GM21786 (cell line): ENCODE data around the gene SPATA6.
"Not testable (repeated sequence)": the region's sequence is repeated elsewhere in the genome, so short reads cannot be mapped to it uniquely, and the experiment has no call there.

Source experiments
- ATAC-seq: cut with Tn5 transposase; IDR thresholded peaks from one replicate; pipeline ENCODE4 v1.9.1; 2021; ENCODE audit not compliant: unreplicated experiment

Gene SPATA6

DNA sequence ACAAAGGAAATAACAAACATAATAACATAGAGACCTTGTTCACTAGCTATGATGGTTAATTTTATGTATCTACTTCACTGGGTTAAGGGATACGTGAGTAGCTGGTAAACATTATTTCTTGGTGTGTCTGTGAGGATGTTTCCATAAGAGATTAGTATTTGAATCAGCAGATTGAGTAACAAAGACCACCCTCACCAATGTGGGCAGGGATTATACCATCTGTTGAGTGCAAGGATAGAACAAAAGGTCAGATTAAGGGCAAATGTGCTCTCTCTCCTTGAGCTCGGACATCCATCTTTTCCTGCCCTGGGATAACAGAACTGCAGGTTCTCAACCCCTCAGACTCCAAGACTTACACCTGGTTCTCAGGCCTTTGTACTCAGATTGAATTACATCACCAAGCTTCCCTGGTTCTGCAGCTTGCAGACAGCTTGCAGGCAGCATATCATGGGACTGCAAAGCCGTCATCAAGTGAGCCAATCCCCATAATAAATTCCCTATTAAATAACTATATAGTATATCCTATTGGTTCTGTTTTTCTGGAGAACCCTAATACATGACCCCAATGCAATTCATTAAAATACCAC lies 9.2 kb downstream of the SPATA6 start:
- no peak for ATAC-seq

GRCh38 chr1:48450505-48450904 lies 21.5 kb downstream of the SPATA6 start:
- no peak for ATAC-seq

DNA sequence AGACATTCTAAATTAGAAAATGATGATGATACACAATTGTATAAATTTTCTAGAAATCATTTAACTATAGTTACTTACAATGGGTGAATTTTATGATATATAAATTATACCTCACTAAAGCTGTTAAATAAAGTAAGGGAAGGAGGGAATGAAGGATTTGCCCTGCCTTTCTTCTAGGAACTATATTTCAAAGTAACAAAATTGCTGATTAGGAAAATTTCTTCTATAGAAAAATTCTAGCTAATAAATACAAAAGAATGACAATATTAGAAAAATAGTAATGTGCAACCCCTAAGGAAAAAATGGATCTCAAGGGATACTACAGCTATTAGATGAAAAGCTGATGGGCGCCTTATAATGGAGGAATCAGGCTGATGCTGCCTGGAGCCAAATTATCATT lies 23.1 kb downstream of the SPATA6 start:
- no peak for ATAC-seq

DNA sequence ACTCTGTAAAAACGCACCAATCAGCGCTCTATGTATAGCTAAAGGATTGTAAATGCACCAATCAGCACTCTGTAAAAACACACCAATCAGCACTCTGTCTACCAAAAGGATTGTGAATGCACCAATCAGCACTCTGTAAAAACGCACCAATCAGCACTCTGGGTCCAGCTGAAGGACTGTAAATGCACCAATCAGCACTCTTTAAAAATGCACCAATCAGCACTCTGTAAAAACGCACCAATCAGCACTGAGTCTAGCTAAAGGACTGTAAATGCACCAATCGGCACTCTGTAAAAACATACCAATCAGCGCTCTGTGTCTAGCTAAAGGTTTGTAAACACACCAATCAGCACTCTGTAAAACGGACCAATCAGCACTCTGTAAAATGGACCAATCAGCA lies 27.8 kb downstream of the SPATA6 start:
- not testable (repeated sequence) for ATAC-seq

DNA sequence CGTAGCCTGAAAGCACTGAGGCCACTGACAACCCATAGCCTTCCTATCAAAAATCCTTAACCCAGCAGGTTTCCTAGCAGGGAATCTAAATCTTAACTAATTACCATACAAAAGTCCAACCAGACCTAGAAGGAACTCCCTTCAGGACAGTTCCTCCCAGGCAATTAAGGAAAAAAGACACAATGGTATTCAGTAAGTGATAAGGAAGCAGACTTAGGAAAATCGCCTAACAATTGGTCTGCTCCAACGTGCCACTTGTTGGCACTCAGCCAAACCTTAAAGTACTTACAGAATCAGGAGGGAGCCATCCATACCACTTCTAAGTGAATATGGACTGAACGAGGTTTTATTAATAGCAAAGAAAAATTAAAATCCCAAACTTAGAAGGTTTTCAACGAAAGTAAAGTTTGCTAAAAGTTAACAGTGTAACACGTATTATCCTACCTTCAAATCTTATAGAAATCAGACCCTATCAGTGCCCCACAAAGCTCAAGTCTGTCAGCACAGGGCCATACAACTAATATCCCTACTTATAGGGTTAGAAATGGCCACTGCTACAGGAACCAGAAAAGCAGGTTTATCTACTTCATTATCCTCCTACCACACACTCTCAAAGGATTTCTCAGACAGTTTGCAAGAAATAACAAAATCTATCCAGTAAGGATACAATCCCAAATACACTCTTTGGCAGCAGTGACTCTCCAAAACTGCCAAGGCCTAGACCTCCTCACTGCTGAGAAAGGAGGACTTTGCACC lies 29.0 kb downstream of the SPATA6 start:
- ATAC-seq, result no peak

GRCh38 chr1:48440786-48441185 lies 31.2 kb downstream of the SPATA6 start:
- ATAC-seq, result not testable (repeated sequence)

DNA sequence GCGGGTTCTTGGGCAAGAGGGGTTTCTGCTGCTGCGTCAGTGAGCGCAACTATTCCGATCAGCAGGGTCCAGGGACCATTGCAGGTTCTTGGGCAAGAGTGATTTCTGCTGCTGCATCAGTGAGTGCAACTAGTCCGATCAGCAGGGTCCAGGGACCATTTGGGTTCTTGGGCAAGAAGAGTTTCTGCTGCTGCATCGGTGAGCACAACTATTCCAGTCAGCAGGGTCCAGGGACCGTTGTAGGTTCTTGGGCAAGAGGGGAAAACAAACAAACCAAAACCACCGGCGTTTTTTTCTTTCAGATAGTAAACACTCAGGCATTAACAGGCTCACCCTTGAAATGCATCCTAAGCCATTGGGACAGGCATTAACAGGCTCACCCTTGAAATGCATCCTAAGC lies 32.6 kb downstream of the SPATA6 start:
- no peak for ATAC-seq

GRCh38 chr1:48437379-48437778 lies 34.6 kb downstream of the SPATA6 start:
- not testable (repeated sequence) for ATAC-seq

- ATAC-seq, result not testable (repeated sequence)
These were observed 36.5 kb downstream of the SPATA6 start for GRCh38 chr1:48435312-48436002.

DNA sequence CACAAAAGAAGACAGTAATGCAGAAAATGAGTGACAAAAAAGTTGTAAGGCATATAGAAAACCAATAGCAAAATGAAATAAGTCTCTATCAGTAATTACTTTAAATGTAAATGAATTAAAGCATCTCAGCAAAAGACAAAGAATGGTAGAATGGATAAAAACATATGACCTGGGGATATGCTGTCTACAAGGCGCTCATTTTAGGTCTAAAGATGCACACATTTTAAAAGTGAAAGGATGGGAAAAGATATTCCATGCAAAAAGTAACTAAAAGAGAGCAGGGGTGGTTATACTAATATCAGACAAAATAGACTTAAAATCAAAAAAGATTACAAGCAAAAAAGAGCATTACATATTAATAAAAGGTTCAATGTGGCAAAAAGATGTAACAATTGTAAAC lies 41.2 kb downstream of the SPATA6 start:
- ATAC-seq, result no peak

DNA sequence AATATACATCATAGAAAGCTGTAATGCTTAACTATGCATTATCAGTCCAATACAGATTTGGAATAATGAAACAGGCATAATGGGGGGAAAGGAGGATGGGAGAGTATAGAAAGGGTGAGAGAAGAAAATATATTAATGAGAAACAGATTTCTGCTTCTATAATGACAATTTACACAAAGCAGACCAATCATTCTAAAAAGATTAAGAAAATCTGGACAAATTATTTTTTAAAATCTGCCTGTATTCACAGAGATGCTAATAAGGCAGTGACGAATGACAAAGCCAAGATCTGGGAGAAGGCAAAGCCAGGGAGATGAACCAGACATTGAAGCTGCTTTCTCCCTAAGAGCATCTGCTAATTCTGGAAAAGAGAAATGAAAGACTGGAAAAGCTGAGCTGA lies 50.0 kb downstream of the SPATA6 start:
- ATAC-seq, result no peak

- no peak for ATAC-seq
These were observed 53.3 kb downstream of the SPATA6 start for GRCh38 chr1:48418742-48419141.

DNA sequence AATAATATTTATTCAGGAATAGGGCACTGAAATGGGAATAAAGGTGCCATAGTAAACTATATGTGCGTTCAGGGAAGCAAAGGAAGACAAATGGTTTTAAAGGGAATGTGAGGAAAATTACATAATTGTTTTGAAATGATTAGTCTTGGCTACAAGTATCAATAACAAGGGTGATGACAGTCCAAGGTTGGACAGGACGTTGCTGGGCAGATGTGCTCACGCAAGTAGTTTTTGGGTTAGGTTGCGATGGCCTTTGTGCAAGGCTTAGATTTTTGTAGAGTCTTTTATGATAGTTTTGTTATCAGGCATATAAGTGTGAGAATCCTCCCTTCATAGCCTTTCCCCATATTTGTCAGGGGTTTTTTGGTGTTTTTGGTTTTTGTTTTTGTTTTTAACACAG lies 57.0 kb downstream of the SPATA6 start:
- no peak for ATAC-seq

- ATAC-seq, result no peak
These were observed 57.7 kb downstream of the SPATA6 start for GRCh38 chr1:48414264-48414663.

DNA sequence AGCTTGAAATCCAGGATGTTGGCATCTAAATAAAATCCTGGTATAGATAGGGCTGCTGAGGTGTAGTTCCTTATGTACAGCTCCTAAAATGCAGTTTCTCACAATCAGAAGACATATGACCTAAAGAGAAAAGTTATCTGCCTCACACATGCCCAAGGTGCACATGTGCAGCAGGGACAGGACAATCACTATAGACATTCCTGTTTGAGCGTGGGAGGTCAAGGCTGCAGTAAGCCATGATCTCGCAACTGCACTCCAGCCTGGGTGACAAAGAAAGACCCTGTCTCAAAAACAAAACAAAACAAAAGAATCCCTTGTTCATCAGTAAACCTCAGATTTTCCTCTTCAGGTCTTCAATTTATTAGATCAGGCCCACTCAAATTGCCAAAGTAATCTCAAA lies 66.1 kb downstream of the SPATA6 start:
- ATAC-seq, result no peak

DNA sequence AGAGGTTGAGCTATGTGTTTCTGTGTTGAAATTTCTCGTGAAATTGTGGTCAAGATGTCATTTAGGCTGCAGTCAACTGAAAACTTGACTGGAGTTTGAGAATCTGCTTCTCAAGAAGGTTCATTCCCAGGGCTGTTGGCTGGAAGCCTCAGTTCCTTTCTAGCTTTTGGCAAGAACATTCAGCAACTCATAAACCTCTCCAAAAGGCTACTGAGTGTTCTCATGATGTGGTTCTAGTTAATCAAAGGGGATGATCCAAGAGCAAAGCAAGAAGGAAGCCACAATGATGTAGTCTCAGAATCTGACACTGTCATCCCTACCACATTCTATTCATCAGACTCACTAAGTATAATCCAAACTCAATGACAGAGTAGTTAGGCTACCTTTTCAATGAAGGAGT lies 66.6 kb downstream of the SPATA6 start:
- no peak for ATAC-seq

DNA sequence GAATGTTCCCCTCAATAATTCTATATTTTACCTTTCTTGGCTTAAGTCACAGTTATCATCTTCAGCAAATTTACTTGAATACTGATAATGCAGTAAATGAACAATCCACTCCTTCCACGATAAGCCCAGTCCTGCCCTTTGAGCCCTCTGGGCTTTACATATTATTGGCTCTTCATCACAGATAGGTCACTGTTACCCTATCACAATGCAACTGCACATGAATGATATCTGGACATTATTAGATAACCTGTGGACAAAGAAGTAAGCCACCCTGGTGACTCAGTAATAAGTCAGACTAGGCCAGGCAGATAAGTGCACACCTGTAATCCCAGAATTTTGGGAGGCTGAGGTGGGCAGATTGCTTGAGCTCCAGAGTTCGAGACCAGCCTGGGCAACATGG lies 69.4 kb downstream of the SPATA6 start:
- ATAC-seq, result no peak

GRCh38 chr1:48396208-48396607 lies 75.8 kb downstream of the SPATA6 start:
- no peak for ATAC-seq

DNA sequence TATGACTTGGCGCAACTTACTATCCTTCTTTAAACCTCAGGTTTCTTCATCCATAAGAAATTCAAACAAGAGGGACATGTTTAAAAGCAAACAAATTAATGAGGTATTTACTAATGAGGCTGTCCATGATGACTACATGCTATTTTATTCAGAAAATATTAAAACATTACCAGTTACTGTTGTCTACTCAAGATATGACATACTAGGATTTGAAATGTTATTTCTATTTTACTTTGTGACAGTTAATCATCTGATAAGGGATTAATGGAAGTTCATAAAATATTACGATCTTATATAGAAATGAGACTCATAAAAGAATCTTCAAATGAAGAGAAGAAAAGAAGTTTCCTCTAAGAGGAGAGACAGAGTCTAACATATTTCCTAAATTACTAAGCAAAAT lies 80.1 kb downstream of the SPATA6 start:
- ATAC-seq, result no peak

GRCh38 chr1:48387409-48387808 lies 84.6 kb downstream of the SPATA6 start:
- no peak for ATAC-seq

DNA sequence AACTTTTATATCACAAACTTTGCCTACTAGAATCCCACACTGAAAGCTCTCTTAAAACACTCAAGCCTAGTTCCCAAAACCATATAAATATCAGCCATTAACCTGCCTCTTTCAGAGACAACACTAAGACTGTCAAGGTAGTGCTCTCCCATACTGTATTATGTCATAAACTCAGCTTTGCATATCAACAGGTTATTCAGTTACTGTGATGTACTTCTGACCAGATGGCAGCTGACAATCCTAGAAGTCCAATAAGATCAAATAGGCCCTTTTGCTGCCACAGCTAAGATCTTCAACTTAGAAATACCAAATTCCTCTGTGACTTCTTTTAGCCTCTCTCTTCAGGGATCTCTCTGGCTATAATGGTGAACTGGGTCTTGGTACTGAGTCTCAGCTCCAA lies 97.2 kb downstream of the SPATA6 start:
- no peak for ATAC-seq

DNA sequence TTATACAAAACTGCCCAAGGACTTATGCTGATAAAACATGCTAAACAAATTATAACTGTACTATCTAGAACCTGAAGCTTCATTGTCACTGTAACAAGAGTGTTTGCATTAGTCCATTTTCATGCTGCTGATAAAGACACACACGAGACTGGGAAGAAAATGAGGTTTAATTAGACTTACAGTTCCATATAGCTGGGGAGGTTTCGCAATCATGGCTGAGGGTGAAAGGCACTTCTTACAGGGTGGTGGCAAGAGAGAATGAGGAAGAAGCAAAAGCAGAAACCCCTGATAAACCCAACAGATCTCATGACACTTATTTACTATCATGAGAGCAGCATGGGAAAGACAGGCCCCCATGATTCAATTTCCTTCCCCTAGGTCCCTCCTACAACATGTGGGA lies 100.4 kb downstream of the SPATA6 start:
- ATAC-seq, result no peak
